Gastrocnemius medialis (tissue), 4 donors: ENCODE data around the gene OMP.

Source experiments
- POLR2A ChIP-seq, 2 donors: fragments of 450-650 bp; IDR thresholded peaks; one replicate each; pipeline ENCODE4 v1.6.1; 2017; ENCODE audit warnings: antibody characterized with exemption in 2 of 2, mild to moderate bottlenecking in 2 of 2, moderate library complexity in 2 of 2
- TF ChIP-seq, protein P1 (sequence below), 5 experiments: fragments of 450-650 bp in 3 of 5; fragments of 200-600 bp in 2 of 5; sonication (generic) in 2 of 5; IDR thresholded peaks in 4 of 5; conservative IDR thresholded peaks in 1 of 5; 1 replicate in 4 of 5; 2 replicates in 1 of 5; pipeline ENCODE4 v1.5.1; 2016 to 2019; ENCODE audit warnings: antibody characterized with exemption in 5 of 5, mild to moderate bottlenecking in 3 of 5, moderate library complexity in 3 of 5

DNA sequence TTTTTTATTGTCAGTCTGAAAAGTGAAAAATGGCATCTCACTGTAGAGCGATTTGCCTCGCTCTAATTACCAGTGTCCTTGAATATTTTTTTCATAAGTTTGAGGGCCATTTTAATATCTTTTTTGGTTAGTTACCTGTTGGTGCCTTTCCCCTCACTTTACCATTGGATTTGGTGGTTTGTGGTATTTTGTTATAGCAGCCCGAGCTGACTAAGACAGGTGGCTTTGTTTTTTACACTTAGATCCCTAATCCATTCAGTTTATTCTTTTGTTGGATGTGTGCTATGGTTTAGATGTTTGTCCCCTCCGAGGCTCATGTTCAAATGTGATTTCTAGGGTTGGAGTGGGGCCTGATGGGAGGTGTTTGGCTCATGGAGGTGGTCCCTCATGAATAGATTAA is 42.4 kb upstream of the OMP start:
- no peak for TF ChIP-seq POLR2A (IDR thresholded peaks at IDR 0.05)
- TF ChIP-seq, protein P1, sequence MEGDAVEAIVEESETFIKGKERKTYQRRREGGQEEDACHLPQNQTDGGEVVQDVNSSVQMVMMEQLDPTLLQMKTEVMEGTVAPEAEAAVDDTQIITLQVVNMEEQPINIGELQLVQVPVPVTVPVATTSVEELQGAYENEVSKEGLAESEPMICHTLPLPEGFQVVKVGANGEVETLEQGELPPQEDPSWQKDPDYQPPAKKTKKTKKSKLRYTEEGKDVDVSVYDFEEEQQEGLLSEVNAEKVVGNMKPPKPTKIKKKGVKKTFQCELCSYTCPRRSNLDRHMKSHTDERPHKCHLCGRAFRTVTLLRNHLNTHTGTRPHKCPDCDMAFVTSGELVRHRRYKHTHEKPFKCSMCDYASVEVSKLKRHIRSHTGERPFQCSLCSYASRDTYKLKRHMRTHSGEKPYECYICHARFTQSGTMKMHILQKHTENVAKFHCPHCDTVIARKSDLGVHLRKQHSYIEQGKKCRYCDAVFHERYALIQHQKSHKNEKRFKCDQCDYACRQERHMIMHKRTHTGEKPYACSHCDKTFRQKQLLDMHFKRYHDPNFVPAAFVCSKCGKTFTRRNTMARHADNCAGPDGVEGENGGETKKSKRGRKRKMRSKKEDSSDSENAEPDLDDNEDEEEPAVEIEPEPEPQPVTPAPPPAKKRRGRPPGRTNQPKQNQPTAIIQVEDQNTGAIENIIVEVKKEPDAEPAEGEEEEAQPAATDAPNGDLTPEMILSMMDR (IDR thresholded peaks at IDR 0.05 in 4 of 5, conservative IDR thresholded peaks at IDR 0.05 in 1 of 5): no peak
